ENCODE data around the gene HLA-DOB.
A peak's percentile ranks its signal among the peaks of the same experiment; 100 is the strongest.

HLA-DOB gene

DNA sequence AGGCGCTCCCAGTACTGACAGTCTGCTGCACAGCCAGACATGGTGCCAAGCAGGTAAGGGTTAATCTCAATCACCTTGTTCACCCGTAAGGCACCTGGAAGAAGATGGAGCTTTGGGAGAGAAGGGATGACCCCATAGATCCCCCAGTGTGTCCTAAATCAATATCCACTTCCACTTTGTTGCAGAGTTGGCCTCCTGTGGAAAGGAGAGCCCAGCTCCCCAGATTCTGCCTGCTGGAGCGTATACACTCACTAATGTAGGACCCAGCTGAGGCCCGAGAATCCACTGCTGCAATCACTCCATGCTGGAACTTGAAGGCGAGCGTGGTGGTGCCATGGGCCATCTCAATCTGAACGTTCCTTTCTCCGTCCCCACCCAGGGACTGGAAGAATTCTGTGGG, 25.9 kb upstream of the HLA-DOB start:
- no peak for DNase-seq (ENCODE audit: low read depth)
- H3K4me3 ChIP-seq (ENCODE audit: low read depth, low read length), result peak overlapping the region; percentile 87
- TF ChIP-seq POLR2A (IDR thresholded peaks at IDR 0.05; ENCODE audit: extremely low read depth, insufficient read length), result no peak
- TF ChIP-seq, protein P1, sequence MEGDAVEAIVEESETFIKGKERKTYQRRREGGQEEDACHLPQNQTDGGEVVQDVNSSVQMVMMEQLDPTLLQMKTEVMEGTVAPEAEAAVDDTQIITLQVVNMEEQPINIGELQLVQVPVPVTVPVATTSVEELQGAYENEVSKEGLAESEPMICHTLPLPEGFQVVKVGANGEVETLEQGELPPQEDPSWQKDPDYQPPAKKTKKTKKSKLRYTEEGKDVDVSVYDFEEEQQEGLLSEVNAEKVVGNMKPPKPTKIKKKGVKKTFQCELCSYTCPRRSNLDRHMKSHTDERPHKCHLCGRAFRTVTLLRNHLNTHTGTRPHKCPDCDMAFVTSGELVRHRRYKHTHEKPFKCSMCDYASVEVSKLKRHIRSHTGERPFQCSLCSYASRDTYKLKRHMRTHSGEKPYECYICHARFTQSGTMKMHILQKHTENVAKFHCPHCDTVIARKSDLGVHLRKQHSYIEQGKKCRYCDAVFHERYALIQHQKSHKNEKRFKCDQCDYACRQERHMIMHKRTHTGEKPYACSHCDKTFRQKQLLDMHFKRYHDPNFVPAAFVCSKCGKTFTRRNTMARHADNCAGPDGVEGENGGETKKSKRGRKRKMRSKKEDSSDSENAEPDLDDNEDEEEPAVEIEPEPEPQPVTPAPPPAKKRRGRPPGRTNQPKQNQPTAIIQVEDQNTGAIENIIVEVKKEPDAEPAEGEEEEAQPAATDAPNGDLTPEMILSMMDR (IDR thresholded peaks at IDR 0.05; ENCODE audit: low read depth, low read length), result no peak
- TF ChIP-seq, protein P2, sequence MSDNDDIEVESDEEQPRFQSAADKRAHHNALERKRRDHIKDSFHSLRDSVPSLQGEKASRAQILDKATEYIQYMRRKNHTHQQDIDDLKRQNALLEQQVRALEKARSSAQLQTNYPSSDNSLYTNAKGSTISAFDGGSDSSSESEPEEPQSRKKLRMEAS (IDR thresholded peaks at IDR 0.05; ENCODE audit: low read depth, low read length), result no peak
- TF ChIP-seq MYC (IDR thresholded peaks at IDR 0.05; ENCODE audit: low read depth, low read length), result no peak

DNA sequence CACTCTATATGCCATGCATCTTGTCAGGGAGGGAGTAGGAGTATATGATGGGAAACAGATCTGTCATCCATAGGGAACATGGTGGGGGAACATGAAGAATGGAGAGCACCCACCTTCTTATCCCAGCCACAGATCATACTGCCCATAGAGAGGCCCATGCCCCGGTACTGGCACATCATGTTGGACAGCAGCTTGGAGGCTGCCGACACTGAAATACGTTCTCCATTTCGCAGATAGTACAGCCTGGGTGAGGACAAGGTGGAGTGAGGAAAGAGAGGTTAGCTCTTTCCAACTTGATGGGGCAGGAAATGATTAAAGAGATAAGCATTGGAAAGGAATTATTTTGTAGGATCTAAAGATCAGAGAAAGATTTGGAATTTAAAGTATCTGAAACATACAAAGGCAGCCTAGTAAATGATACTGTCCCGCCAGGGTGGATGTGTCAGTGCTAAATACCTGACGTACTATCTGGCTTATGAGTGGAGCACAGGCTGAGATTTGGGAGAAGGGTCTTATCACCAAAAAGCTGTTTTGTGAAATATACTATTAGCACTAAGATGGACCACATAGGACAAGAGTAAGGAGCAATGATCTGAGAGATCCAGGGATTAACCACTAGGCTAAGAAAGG, 25.3 kb upstream of the HLA-DOB start:
- no peak overlapping the region for H3K4me3 ChIP-seq (ENCODE audit: low read depth, low read length)
- TF ChIP-seq MYC (IDR thresholded peaks at IDR 0.05; ENCODE audit: low read depth, low read length) (no peak), POLR2A (IDR thresholded peaks at IDR 0.05; ENCODE audit: extremely low read depth, insufficient read length) (no peak)
- TF ChIP-seq, protein P1 (IDR thresholded peaks at IDR 0.05; ENCODE audit: low read depth, low read length), result no peak
- TF ChIP-seq, protein P2 (IDR thresholded peaks at IDR 0.05; ENCODE audit: low read depth, low read length), result no peak
- DNase-seq (ENCODE audit: low read depth), result no peak

DNA sequence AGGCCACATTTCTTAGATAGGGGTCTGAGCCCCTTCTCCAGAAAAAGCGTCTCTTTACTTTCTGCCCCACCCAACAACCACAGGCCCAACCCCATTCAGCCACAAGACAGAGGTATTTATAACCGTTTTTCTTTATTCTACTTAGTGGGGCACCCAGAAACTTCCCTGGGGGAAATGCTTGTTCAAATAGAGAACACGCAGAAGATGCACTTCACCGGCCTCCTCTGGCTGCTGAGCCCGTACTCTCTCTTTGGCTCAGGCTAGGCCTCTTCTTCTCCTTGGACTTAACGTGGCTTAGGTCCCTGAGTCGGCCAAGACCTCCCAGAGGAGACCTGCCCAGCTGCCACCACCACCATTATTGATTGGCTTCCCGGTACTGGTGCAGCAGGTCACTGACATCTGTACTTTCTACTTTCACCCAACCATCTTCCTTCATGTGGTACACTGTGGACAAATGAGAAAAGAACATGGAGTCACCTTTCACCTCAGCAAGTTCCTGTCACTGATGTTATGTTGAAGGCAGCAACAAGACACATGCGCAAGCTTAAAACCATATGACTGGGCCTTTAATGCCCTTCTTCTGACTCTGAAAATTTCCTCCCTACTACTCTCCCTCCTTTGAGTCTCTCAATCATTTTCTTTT, 23.9 kb upstream of the HLA-DOB start:
- H3K4me3 ChIP-seq (ENCODE audit: low read depth, low read length), result no peak overlapping the region
- DNase-seq (ENCODE audit: low read depth), result no peak
- TF ChIP-seq MYC (IDR thresholded peaks at IDR 0.05; ENCODE audit: low read depth, low read length) (no peak), POLR2A (IDR thresholded peaks at IDR 0.05; ENCODE audit: extremely low read depth, insufficient read length) (no peak)
- TF ChIP-seq, protein P2 (IDR thresholded peaks at IDR 0.05; ENCODE audit: low read depth, low read length), result no peak
- TF ChIP-seq, protein P1 (IDR thresholded peaks at IDR 0.05; ENCODE audit: low read depth, low read length), result no peak

DNA sequence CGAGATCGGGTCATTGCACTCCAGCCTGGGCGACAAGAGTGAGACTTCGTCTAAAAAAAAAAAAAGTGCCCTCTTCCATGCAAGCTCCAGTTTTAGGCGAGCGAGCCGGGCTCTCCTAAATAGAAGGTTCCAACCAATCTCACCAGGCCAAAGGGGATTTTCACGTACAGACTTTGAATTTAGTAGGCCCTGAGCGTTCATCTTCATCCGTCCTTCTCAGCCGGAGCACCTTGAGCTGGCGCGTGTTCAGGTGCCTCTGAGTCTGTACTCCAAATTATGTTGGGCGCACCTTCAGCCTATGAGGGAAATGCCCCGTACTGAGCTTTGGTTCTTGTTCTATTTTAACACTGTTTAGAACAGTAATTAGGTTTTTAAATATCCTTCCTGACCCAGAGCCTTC, 22.6 kb upstream of the HLA-DOB start:
- TF ChIP-seq, protein P1 (IDR thresholded peaks at IDR 0.05; ENCODE audit: low read depth, low read length), result no peak
- TF ChIP-seq MYC (IDR thresholded peaks at IDR 0.05; ENCODE audit: low read depth, low read length) (no peak), POLR2A (IDR thresholded peaks at IDR 0.05; ENCODE audit: extremely low read depth, insufficient read length) (no peak)
- TF ChIP-seq, protein P2 (IDR thresholded peaks at IDR 0.05; ENCODE audit: low read depth, low read length), result no peak

DNA sequence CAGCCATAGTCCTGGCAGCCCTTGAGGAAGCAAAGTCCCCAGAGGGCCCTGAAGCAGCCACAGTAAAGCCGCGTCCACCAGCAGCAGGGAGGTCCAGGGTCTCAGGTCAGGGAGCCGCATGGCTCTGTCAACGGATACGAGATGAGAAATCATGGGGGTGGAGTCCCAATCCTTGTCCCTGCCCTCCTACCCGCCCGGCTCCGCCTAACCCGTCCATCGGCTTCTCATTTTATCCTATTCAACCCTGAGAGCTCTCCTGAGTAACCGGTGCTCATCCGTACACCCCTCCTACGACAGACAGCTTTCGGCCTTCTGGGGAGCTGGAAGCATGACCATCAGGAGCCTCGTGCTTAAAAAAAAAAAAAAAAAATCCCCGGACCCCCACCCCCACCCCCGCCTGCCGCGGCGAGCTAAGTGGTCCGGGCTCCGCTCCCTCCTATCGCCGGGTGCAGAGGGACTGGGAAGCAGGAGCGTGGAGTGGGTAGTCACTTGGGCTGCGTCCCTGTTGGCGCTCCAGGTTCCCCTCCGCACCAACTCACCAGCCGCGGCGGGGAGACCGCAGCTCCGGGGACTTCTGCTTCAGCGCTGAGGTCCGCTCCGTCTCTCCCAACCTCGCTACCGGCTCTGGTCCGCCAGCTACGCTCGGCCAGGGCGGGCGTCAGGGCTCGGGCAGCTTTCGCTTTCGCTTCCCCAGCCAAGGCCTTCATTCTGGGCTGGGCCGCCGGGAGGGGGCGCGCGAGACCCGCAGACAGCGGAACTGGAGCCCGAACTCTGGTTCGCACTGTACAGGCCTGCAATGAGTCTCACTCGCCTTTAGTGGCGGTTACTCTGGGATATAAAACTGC, 21.5 kb upstream of the HLA-DOB start, which contains the start of gene TAP2:
TSS of gene TAP2 (minus strand) at position 626 of the 845 bp plus-strand sequence. CDS start at position 120, 506 bp downstream.
- DNase-seq (ENCODE audit: low read depth), result peak; percentile 95
- TF ChIP-seq, protein P2 (IDR thresholded peaks at IDR 0.05; ENCODE audit: low read depth, low read length), result peak; percentile 81
- TF ChIP-seq, protein P1 (IDR thresholded peaks at IDR 0.05; ENCODE audit: low read depth, low read length), result peak; percentile 88
- TF ChIP-seq POLR2A (IDR thresholded peaks at IDR 0.05; ENCODE audit: extremely low read depth, insufficient read length) (peak; percentile 55), MYC (IDR thresholded peaks at IDR 0.05; ENCODE audit: low read depth, low read length) (peak; percentile 83)
- peak within 1 kb of the TSS; percentile 75 for H3K4me3 ChIP-seq (ENCODE audit: low read depth, low read length)

More for the DNA sequence above, 22.6 kb upstream of the HLA-DOB start:
- DNase-seq (ENCODE audit: low read depth), result no peak
- H3K4me3 ChIP-seq (ENCODE audit: low read depth, low read length), result no peak overlapping the region
